GM18909 (cell line): Measurements from ENCODE around the gene DNAJB12.
A peak's percentile ranks its signal among the peaks of the same experiment; 100 is the strongest.
"Not testable (repeated sequence)": the region's sequence is repeated elsewhere in the genome, so short reads cannot be mapped to it uniquely, and the experiment has no call there.

ENCODE experiments used
- ATAC-seq: cut with Tn5 transposase; IDR thresholded peaks from one replicate; pipeline ENCODE4 v1.9.1; 2021; ENCODE audit warnings: mild to moderate bottlenecking; ENCODE audit not compliant: unreplicated experiment, poor library complexity

Gene DNAJB12

DNA sequence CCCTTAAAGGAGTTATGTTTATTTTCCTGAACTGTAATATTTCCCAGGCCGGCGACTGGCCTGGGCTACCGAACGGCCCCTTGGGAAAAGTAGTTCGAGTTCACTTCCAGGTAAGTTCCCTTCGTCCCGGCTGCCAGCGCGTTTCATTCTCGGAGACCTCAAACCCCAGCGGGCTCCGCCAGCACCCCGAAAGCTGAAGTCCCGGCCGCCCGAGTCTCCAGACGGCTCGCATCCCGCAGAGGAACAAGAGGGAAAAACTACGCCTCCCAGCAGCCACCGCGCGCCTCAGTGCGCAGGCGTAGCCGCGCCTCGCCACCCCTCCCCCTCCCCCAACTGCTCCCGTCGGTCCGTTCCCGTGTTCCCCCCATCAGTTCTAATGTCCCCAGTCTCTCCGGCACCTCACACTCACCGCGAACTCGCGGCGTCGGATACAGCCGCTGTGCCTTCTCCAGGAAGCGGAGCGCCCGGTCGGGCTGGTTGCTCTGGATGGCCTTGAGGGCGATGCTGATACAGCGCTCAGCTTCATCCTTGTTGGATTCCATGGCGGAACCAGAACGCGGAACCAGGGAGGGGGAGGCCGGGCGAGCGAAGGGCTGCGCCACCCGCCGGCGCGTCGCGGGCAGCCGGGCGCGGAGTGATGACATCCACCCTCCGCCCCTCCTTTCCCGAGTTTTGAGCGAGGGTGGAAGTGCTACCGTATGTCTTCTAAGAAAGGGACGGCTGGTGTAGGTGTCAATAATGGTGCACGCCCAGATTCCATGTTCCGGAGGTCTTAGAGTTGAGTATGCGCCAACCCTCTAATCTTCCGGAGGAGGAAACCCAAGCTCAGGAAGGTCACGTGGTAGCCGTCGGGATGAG, at the start of gene DNAJB12:
Gene DNAJB12, minus strand, starts transcription at position 564 of the 858 bp plus-strand sequence. Its CDS starts 22 bp downstream, at position 542.
- peak; percentile 78 for ATAC-seq

DNA sequence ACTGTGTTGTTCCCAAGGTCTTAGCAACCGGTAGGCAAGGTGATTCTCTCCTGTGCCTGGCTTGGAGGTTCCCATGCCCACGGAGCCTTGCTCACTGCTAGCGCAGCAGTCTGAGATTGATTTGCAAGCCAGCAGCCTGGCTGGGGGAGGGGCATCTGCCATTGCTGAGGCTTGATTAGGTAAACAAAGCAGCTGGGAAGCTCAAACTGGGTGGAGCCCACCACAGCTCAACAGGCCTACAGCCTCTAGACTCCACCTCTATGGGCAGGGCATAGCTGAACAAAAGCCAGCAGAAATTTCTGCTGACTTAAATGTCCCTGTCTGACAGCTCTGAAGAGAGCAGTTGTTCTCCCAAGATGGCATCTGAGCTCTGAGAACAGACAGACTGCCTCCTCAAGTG, 40.9 kb upstream of the DNAJB12 start:
- ATAC-seq = not testable (repeated sequence)

DNA sequence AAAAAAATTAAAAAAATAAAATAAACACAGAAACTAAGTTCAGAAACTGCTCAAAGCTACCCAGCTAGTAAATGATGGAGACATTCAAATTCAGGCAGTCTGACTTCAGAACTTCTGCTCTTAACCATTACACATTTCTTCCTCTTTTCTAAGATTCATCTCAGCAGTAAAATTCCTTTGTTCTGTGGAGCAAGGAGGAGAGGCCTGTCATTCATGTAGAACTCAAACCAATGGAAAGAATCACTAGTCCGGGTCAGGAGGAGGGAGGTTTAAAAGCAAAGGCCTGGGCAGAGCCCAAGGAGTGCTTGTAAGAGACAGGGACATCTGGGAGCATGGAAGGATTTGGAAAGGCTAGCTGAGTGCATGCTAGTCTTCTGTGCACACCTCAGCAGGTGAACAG, 37.9 kb upstream of the DNAJB12 start:
- no peak for ATAC-seq

DNA sequence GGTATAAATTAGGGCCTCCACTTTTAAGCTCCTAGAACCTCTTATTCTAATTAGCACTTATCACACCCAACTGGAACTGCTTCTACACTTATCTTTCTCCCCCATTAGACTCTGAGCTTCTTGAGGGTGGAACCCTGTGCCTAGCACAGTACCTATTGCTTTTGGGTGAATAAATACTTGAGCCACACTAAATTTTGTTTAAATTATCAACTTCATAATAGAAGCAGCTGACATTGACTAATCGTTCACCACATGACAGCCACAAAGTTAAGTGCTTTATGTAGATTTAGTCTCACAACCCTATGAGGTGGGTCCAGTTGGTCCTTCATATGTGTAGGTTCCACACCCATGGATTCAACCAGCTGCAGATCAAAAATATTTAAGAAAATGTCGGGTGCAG, 36.0 kb upstream of the DNAJB12 start:
- ATAC-seq = no peak

DNA sequence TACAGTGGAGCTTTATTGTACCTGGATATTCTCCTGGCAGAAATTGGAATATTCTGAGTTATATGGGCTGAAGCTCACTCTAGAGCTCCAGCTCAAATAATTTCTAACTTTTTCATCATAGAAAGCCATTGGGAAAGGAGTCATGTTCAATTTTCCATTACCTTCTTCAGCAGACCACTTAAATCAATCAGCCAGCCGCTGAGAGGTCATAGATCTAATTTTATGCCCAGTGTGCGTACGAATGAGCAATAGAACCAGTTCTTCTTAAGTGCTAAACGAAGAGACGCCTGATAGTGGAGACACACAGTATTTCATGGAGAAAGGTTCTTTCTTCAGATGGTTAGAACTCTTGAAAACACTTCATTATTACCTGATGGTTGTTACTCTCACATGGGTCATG, 35.0 kb upstream of the DNAJB12 start:
- ATAC-seq = no peak

DNA sequence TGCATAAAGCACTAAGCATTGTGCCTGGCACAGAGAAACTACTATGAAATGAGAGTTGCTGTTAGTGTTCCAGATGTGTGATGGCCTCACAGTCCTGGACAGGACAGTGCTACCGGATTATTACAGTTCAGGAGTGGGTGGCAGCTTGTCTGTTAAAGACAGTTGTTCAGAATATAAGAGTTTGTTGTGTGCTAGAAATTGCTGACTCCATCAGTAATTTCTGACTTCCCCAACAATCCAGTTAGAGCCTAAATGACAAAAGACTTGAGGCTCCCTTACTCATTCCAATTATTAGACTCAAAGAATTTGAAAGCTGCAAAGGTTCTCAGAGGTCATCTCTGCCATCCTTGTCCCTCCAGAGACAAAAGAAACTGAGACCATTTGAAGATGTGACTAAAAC, 34.3 kb upstream of the DNAJB12 start:
- ATAC-seq = no peak

DNA sequence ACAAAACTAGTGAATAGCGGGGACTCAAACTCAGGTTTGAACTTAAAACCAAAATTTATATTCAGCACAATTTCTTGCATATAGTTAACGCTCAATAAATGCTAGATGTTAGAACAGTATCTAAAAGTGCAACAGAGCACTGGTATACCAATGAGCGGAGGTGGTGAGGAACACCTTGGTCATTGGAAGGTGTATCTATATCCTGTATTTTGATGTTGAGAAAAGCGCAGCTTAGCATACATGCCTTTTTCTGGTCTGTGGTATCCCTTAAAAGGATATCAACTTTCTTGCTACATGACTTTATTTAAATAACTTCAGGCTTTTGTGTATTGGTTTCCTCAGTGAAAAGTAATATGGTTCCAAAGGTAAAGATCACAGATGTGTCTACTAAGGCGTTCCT, 33.3 kb upstream of the DNAJB12 start:
- no peak for ATAC-seq

DNA sequence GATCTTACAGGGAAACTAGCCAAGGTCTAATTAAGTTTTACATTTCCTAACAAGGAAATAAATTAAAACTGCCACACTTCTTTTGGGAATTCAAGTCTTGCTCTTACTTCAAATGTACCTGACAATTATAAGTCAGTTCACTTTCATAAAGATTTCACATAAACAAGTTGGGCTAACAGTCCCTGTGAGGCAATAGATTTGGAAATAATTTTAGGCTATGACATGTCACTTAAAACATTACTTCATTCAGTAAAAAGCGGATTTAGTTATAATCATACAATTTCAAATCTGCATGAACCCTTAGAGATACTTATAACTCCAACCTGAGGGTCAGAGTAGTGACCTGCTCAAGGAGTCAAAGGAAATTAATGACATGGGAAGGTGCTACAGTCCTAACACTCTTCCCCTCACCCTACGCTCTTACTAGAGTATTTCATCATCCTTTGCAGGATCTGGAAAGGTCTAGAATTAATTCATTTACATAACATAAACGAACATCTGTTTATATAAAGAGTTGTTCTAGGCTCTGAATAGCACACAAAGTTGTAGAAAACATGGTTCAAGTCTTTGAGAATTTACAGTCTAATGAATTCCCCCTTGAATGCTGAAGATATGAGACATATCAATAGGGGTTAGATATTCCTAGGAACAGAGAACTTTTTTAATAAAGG, 32.3 kb upstream of the DNAJB12 start:
- no peak for ATAC-seq

DNA sequence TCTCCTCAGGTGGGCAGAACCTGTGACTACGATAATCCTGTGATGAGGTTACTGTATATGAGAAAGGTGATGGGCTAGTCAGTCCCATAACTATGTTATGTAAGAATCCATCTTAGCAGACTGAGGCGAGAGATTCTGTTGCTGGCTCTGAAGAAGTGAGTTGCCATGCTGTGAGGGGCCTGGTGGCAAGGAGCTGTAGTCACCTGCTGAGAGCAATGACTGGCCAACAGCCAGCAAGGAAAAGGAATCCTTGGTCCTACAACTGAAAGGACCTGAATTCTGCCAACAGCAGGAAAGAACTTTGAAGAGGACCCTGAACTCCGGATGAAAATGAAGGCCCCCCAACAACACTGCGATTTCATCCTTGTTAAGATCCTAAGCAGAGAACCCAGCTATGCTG, 31.0 kb upstream of the DNAJB12 start:
- no peak for ATAC-seq

DNA sequence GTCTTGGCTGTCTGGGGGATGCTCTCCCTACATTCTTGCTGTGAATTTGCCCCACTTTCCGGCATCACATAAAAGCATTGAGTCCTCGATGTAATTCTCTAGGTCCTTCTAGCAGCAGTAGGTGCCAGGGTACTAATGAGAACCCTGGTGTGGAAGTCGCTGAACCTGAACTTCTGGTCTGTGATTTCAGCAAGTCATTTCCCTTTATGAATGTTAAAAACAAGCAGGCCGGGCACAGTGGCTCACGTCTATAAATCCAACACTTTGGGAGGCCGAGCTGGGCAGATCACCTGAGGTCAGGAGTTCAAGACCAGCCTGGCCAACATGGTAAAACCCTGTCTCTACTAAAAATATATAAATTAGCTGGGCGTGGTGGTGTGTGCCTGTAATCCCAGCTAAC, 30.3 kb upstream of the DNAJB12 start:
- not testable (repeated sequence) for ATAC-seq

DNA sequence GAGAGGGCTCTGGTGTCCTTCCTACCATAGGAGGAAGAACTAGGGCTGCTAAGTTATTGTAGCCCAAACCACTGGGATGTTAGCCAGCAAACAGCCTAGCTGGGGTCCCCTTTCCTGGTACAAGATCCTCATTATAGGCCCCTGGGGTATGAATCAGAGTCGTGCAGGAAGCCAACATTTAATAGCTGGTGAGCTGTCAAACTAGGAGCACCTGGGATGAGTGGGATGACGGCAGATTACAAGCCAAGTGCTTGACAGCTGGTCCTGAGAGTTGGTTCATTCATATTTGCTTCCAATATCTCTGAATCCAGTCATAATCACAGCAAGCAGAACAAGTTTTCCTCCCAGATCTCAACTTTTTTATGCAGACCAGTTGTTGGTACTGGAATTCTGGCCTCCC, 25.1 kb upstream of the DNAJB12 start:
- ATAC-seq = no peak

DNA sequence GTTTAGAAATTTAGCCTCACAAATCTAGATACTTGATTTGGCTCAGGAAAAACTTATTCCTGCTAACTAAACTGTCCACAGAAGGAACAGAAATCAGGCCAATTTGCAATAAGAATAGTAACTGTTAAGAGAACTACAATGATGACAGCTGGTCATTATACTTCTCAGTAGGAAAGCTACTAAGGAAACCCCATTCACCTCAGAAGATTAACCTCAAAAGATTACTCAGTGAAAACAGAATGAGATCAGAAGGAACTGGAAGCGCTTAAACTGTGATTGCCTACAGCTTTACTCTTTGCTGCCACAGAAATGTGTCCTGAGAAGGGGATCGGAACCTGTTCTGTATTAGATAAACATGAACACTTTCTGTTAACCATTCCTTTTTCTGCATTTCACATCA, 24.3 kb upstream of the DNAJB12 start:
- no peak for ATAC-seq

DNA sequence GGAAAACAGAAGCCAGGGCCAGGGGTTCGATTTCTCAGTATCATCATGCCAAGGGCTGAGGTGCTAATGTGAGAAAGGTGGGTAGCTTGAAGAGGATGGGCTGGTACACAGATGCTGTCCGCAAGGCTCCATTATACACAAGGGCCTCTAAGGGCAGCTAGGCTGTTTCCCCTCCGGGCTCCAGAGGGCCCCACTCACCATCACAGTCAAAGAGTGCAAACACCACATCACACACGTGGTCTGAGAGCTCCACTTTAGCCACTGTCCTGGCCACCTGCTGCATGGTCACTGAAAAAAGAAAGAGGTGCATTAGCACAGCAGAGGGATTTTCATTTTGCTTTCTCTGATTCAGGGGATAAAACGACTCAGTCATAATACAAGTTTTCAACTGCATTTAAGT, 20.9 kb upstream of the DNAJB12 start:
- no peak for ATAC-seq

DNA sequence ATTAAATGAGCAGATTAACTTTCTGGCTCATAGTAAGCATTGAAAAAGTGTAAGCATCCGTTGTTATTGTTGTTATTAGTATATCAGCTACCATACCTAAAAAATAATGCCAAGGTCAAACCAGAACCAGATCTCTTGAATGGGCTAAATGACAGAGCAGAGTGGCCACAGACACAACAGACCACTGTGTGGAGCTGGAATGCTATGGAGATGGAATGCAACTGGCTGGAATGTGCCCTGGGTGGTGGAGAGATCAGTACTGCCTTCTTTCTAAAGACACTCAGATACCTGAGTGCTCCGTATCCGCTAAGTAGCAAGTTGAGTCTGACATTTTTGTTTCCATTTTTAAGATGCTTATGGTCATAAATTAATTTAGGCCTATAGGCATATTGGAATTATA, 20.5 kb upstream of the DNAJB12 start:
- ATAC-seq = no peak

DNA sequence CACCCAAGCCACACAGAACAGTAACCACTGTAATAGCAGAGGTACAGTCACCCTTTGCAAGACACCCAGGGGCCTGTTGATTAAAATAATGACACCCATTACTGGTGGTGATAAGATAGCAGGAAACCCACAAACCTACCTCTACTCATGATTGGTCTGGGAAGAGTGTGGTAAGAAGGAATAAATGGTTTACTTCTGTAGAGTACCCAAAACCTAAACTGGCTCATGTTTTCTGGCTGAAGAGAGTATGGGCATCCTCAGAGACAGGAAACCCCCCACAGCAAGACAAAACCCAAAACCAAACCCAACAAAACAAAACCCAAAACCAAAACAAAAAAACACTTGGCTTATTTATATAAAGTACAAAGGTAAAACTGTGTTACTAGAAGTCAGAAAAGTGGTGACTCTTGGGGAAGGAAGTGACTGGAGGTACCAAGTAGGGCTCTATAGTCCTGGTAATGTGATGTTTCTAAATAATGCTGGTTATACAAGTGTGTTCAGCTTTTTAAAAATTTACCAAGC, 15.5 kb upstream of the DNAJB12 start:
- ATAC-seq = no peak

DNA sequence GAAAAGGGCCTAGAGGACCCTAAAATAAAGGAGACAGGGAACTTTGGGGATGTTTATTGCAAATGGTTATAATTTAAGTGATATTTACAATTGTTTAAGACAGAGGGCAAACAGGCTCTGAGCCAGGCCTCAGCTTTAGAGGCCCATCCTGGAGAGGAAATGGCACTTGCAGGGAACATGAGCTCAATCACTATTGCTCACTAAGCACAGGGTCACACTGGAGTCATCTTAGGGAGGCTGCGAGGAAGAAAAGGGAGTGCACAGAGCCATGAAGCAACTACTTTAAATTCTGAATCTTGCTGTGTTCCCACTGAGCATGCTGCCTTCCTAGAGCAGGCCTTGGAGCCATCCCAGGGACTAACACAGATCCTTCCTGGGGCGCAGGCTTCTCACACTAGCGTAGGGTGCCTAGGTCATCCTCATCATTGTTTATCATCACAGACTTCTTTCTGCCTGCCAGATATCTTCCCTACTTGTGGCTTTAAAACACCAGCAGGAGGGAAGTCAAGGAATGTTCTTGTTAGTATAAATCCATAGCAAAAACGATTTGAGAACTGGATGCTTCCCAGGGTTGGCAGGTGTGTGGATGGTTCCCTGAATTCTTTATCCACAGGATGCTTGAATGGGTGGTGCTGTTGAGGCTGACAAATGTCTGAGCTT, 12.7 kb upstream of the DNAJB12 start:
- ATAC-seq = no peak

DNA sequence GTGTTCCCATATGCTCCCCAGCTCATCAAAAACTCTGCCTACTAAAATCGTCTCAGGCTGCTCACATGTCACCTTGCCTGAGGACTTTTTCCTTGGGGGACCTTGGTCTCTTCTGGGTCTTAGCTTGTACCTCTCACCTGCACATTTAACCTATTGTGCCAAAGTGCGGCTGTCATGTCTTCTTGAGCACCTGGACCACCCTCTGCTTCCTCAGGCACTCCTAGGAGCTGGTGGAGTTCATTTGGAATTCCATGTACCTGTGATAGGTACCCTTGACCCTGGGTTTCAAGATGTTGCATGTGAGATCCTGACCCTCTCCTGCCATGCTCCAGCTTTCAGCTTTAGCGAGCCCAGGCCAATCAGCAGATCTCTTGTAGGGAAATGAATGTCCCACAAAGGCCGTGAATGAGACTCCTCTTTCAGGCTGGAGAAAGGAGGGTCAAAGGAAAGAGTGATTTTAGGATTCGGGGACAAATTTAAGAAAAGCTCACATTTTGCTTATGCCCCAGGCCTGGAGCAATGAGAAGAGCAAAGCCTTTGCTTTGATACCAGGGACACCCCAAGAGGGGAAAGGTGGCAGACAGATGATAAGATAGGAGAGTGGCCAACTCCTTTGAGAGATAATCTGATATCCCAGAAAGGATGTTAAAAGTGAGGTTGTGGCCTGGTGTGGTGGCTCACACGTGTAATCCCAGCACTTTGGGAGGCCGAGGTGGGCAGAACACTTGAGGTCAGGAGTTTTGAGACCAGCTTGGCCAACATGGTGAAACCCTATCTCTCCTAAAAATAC, 10.6 kb upstream of the DNAJB12 start:
- ATAC-seq = no peak

DNA sequence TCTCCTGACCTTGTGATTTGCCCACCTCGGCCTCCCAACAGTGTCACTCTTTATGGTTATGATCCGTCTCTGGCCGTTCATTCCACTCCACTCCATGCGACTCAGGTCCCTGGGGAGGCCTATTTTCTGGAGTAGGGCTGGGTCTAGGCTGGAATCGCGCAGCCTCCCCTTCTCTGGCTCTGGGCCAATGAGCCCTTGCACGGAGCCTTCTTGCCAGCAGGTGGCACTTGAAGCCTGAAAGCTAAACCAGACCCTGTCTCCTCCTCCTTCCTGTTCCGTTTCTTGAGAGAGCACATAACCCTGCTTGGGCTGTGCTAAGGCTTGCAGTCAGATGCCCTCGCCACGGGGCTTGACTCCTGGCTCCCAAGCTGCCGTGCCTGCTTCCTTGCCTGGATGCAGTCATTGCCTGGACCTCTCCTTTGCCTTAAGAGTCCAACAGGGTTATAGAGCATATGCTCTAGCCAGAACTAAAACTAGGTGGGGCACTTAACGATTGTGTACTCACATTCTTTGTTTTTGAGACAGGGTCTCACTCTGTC, 9.6 kb upstream of the DNAJB12 start:
- peak; percentile 74 for ATAC-seq

DNA sequence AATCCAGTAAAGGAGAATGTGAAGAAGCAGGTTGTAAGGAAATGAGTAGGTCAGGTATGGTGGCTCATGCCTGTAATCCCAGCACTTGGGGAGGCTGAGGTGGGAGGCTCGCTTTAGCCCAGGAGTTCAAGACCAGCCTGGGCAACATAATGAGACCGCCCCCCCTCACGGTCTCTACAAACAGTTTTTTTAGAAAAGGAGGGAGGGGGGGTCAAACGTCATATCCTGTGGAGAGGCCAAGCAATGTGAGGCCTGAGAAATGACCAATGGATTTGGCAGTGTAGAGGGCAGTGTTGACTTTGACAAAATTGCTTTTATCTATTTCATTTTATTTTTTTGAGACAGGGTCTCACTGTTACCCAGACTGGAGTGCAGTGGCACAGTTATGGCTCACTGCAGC, 2.3 kb upstream of the DNAJB12 start:
- no peak for ATAC-seq

DNA sequence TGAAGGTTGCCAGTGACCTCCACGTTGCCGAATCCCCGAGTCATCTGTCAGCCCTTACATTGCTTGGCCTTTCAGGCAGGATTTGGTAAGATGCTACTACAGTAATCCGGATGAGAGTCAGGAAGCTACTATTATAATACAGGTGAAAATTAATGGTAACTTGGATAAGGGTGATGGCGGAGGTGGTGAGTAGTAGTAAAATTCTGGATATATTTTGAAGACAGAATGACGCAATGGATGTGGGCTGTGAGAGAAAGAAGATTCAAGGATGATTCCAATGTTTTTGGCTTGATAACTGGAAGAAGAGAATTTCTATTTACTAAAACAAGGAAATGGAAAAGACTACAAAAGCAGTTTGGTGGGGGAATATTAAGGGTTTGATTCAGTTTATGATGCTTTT, 1.4 kb upstream of the DNAJB12 start:
- ATAC-seq = no peak
